WTC11 (cell line): ENCODE measurements around the gene SDF4. TPM values are rescaled to one million over a fixed set of nuclear protein-coding genes. Genes with fewer than 3 reads are reported as not detected.

ENCODE experiments used
- ATAC-seq: fragments of 200-7000 bp; cut with Tn5 transposase; 2 replicates; pipeline ENCODE4 v1.10.0; 2021; ENCODE audit warnings: mild to moderate bottlenecking, moderate library complexity
- CTCF ChIA-PET: fragments of 300-600 bp; sonication (Branson Sonifier 250); formaldehyde crosslinking; loops from one replicate; lab custom pipeline; 2021; ENCODE audit warnings: antibody characterized with exemption; lab: Charles Lee
- POLR2A ChIA-PET: fragments of 350-600 bp; sonication (Branson Sonifier 250); formaldehyde crosslinking; loops from one replicate; lab custom pipeline; 2021; ENCODE audit warnings: antibody characterized with exemption; lab: Charles Lee
- DNase-seq: peaks from one replicate; pipeline ENCODE4 v3.0.0; 2021; ENCODE audit warnings: low spot score
- H3K27ac Mint-ChIP-seq: 2 replicates; pipeline ENCODE4 v1.8.0; 2021; ENCODE audit warnings: mixed read lengths
- H3K27me3 Mint-ChIP-seq: 2 replicates; pipeline ENCODE4 v1.8.0; 2021; ENCODE audit warnings: low read depth, mild to moderate bottlenecking, moderate library complexity, mixed read lengths
- H3K36me3 Mint-ChIP-seq: 2 replicates; pipeline ENCODE4 v1.8.0; 2021; ENCODE audit warnings: mixed read lengths
- H3K4me1 Mint-ChIP-seq: 2 replicates; pipeline ENCODE4 v1.8.0; 2022; ENCODE audit warnings: mixed read lengths
- H3K4me3 Mint-ChIP-seq: 2 replicates; pipeline ENCODE4 v1.8.0; 2021; ENCODE audit warnings: mild to moderate bottlenecking, moderate library complexity, mixed read lengths
- H3K9me3 Mint-ChIP-seq: 2 replicates; pipeline ENCODE4 v1.8.0; 2021; ENCODE audit warnings: mixed read lengths
- E2F1 ChIP-seq: sonication (generic); formaldehyde crosslinking; IDR thresholded peaks from 2 replicates; pipeline ENCODE4 v1.8.0; 2022; ENCODE audit warnings: mild to moderate bottlenecking, missing genetic modification reagents
- ELF4 ChIP-seq: sonication (generic); formaldehyde crosslinking; IDR thresholded peaks from 2 replicates; pipeline ENCODE4 v1.8.1; 2022; ENCODE audit warnings: low read depth, mild to moderate bottlenecking, moderate library complexity, missing genetic modification reagents
- ERG ChIP-seq: fragments of 250-450 bp; sonication (Bioruptor Pico); IDR thresholded peaks from 2 replicates; pipeline ENCODE4 v1.8.0; 2021; ENCODE audit warnings: mild to moderate bottlenecking
- ESRRA ChIP-seq: sonication (generic); formaldehyde crosslinking; IDR thresholded peaks from 2 replicates; pipeline ENCODE4 v1.8.1; 2022; ENCODE audit warnings: mild to moderate bottlenecking, missing genetic modification reagents, borderline replicate concordance
- ETV6 ChIP-seq: sonication (generic); formaldehyde crosslinking; IDR thresholded peaks from 2 replicates; pipeline ENCODE4 v1.8.1; 2022; ENCODE audit warnings: mild to moderate bottlenecking, missing genetic modification reagents
- FOXJ3 ChIP-seq: sonication (generic); formaldehyde crosslinking; IDR thresholded peaks from 2 replicates; pipeline ENCODE4 v1.9.0; 2021; ENCODE audit warnings: missing genetic modification reagents, mild to moderate bottlenecking, borderline replicate concordance
- FOXK1 ChIP-seq: sonication (generic); formaldehyde crosslinking; IDR thresholded peaks from 2 replicates; pipeline ENCODE4 v1.8.0; 2022; ENCODE audit warnings: mild to moderate bottlenecking, moderate library complexity, missing genetic modification reagents
- HMGA2 ChIP-seq: fragments of 250-450 bp; sonication (Bioruptor Pico); IDR thresholded peaks from 2 replicates; pipeline ENCODE4 v1.4.0; 2021; ENCODE audit warnings: mild to moderate bottlenecking, moderate library complexity
- IRF1 ChIP-seq: sonication (generic); formaldehyde crosslinking; IDR thresholded peaks from 2 replicates; pipeline ENCODE4 v1.8.0; 2023; ENCODE audit warnings: missing genetic modification reagents
- MXD4 ChIP-seq: fragments of 250-450 bp; sonication (Bioruptor Pico); IDR thresholded peaks from 2 replicates; pipeline ENCODE4 v1.8.0; 2021; ENCODE audit warnings: mild to moderate bottlenecking, moderate library complexity, borderline replicate concordance
- NFE2L1 ChIP-seq: sonication (generic); formaldehyde crosslinking; IDR thresholded peaks from 2 replicates; pipeline ENCODE4 v1.8.1; 2023; ENCODE audit warnings: missing genetic modification reagents
- NR1H2 ChIP-seq: sonication (generic); formaldehyde crosslinking; IDR thresholded peaks from 2 replicates; pipeline ENCODE4 v1.9.0; 2021; ENCODE audit warnings: mild to moderate bottlenecking, moderate library complexity, missing genetic modification reagents
- NR2C2 ChIP-seq: sonication (generic); formaldehyde crosslinking; IDR thresholded peaks from 2 replicates; pipeline ENCODE4 v1.8.0; 2022; ENCODE audit warnings: mild to moderate bottlenecking, missing genetic modification reagents
- OVOL2 ChIP-seq: fragments of 250-450 bp; sonication (Bioruptor Pico); IDR thresholded peaks from 2 replicates; pipeline ENCODE4 v1.9.0; 2021; ENCODE audit warnings: mild to moderate bottlenecking, borderline replicate concordance
- PRDM15 ChIP-seq: sonication (generic); formaldehyde crosslinking; IDR thresholded peaks from 2 replicates; pipeline ENCODE4 v1.8.0; 2022; ENCODE audit warnings: missing genetic modification reagents
- SMAD3 ChIP-seq: sonication (generic); formaldehyde crosslinking; IDR thresholded peaks from 2 replicates; pipeline ENCODE4 v1.8.0; 2022; ENCODE audit warnings: missing genetic modification reagents, mild to moderate bottlenecking, borderline replicate concordance
- ZBTB43 ChIP-seq: sonication (generic); formaldehyde crosslinking; IDR thresholded peaks from 2 replicates; pipeline ENCODE4 v1.8.1; 2023; ENCODE audit warnings: mild to moderate bottlenecking, missing genetic modification reagents
- ZNF219 ChIP-seq: sonication (generic); formaldehyde crosslinking; IDR thresholded peaks from 2 replicates; pipeline ENCODE4 v1.8.0; 2023; ENCODE audit warnings: missing genetic modification reagents, mild to moderate bottlenecking, borderline replicate concordance
- ZNF317 ChIP-seq: sonication (generic); formaldehyde crosslinking; IDR thresholded peaks from 2 replicates; pipeline ENCODE4 v1.8.1; 2023; ENCODE audit warnings: low read depth, mild to moderate bottlenecking, moderate library complexity, missing genetic modification reagents, borderline replicate concordance
- ZNF425 ChIP-seq: fragments of 250-450 bp; sonication (Bioruptor Pico); conservative IDR thresholded peaks from 2 replicates; pipeline ENCODE4 v1.9.0; 2021; ENCODE audit warnings: mild to moderate bottlenecking
- total RNA-seq: library from RNA; stranded (reverse); gene quantifications from 3 replicates; pipeline ENCODE4 v1.2.3, GENCODE V29; 2021

Gene SDF4
- total RNA-seq, 1 experiment from 2014 or later, result 101 TPM

- H3K27me3 Mint-ChIP-seq, result no peaks in the 10 kb centered on the region
- no peak overlapping the region for H3K27ac Mint-ChIP-seq
- DNase-seq (no peak), ATAC-seq (no peak)
- ChIA-PET POLR2A (no interaction called here), CTCF (interaction anchor here (1.4 to 1.5 kb wide), 2 partner anchors 9 to 11 kb away, joined by 4 to 8 read pairs; no protein-coding TSS in a partner anchor)
- H3K4me3 Mint-ChIP-seq, result no peak overlapping the region
- no peaks in the 10 kb centered on the region for H3K4me1 Mint-ChIP-seq
- TF ChIP-seq ZNF219 (CRISPR knock-in tag), result no peak
- TF ChIP-seq ESRRA (CRISPR knock-in tag), result no peak
- no peak for TF ChIP-seq NFE2L1 (CRISPR knock-in tag)
- no peak for TF ChIP-seq ELF4 (CRISPR knock-in tag)
- no peak for TF ChIP-seq PRDM15
- no peak for TF ChIP-seq FOXK1 (CRISPR knock-in tag)
- TF ChIP-seq OVOL2, result no peak
- no peak for TF ChIP-seq ZNF317
- TF ChIP-seq ZBTB43, result no peak
- TF ChIP-seq ZNF425 (CRISPR knock-in tag), result no peak
- no peak for TF ChIP-seq MXD4 (CRISPR knock-in tag)
- TF ChIP-seq HMGA2, result no peak
- no peak for TF ChIP-seq NR2C2 (CRISPR knock-in tag)
- TF ChIP-seq ETV6 (CRISPR knock-in tag), result no peak
- TF ChIP-seq, all 79 proteins: peak for 0
- H3K36me3 Mint-ChIP-seq, result no peaks in the 10 kb centered on the region
- H3K9me3 Mint-ChIP-seq, result peaks cover 5% of the 10 kb centered on the region
Observed at GRCh38 chr1:1280782-1281481, 49.1 kb upstream of the SDF4 start.

GRCh38 chr1:1279028-1279427 is 47.2 kb upstream of the SDF4 start:
- no peaks in the 10 kb centered on the region for H3K36me3 Mint-ChIP-seq
- H3K27ac Mint-ChIP-seq, result no peak overlapping the region
- CTCF ChIA-PET, result interaction anchor here (0.6 to 1.9 kb wide), 6 partner anchors 9 to 340 kb away, joined by 3 to 10 read pairs (median 5); no protein-coding TSS in a partner anchor
- no peaks in the 10 kb centered on the region for H3K27me3 Mint-ChIP-seq
- peaks cover 5% of the 10 kb centered on the region for H3K9me3 Mint-ChIP-seq
- H3K4me3 Mint-ChIP-seq, result no peak overlapping the region
- no peak for ATAC-seq
- no peak for TF ChIP-seq IRF1 (CRISPR knock-in tag)
- TF ChIP-seq ESRRA (CRISPR knock-in tag), result no peak
- TF ChIP-seq ZNF425 (CRISPR knock-in tag), result no peak
- TF ChIP-seq E2F1 (CRISPR knock-in tag), result no peak
- TF ChIP-seq SMAD3 (CRISPR knock-in tag), result no peak
- TF ChIP-seq FOXJ3, result no peak
- TF ChIP-seq NR1H2 (CRISPR knock-in tag), result no peak
- TF ChIP-seq ERG (CRISPR knock-in tag), result no peak
- TF ChIP-seq, all 79 proteins: peak for 0
- DNase-seq, result no peak
- POLR2A ChIA-PET, result interaction anchor here (0.6 to 1.1 kb wide), 2 partner anchors 17 to 21 kb away, joined by 3 to 4 read pairs; no protein-coding TSS in a partner anchor
- peaks cover 3% of the 10 kb centered on the region; the same call in 1 of the 2 replicates for H3K4me1 Mint-ChIP-seq
